Activated naive CD4-positive, alpha-beta T cell treated with Interleukin-2 at 50 U/mL for 16 hours (primary cell): ENCODE measurements around the gene RBM47.
"Not testable (repeated sequence)": the region's sequence is repeated elsewhere in the genome, so short reads cannot be mapped to it uniquely, and the experiment has no call there.

Experiments used
- DNase-seq: peaks from one replicate; pipeline ENCODE4 v3.0.0-alpha.2; 2020

RBM47 gene

DNA sequence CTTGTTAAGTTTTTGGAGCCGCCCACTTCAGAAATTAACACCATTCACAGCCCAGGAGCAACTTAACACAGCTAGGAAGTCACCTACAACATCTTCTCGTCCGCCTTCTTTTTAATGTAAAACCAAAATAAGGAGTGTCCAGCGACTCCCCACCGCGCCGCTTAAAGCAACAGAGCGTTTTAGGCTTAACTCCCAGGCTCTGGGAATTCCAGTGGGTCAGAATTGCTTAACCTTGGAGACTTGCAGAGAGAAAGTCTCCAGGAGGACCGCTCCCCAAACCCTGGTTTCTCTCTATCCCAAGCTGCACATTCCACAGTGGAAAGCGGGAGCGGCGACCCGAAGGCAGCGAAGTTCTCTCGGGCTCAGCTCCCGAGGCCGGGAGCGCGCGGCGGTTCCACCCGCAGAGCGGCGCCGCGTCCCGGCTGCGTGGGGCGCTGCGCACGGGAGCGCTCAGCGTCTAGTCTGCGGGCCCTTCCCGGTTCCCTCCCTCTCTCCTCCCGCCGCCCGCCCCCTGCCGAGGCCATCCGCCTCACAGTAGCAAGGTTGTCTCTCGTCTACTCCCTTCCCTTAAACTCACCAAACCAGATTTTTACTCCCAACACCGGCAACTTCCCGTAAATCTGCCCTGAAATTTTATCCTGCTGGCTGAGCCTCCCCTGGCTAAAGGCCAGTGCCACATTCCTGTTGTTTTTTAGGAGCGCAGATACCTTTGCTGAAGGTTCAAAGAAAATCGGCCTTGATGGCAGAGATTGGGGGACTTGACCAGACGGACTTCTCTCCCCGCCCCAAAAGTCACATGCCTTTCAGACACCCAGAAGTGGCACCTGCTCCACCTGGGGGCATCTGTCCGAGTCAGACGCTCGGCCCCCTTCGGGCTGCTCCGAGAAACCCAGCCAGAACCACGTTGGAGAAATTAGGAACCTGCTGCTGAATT lies at the start of gene RBM47:
Gene RBM47, minus strand, starts transcription at position 464 of the 934 bp plus-strand sequence. CDS start 190,971 bp downstream, outside the sequence.
- DNase-seq: peak; percentile 5

DNA sequence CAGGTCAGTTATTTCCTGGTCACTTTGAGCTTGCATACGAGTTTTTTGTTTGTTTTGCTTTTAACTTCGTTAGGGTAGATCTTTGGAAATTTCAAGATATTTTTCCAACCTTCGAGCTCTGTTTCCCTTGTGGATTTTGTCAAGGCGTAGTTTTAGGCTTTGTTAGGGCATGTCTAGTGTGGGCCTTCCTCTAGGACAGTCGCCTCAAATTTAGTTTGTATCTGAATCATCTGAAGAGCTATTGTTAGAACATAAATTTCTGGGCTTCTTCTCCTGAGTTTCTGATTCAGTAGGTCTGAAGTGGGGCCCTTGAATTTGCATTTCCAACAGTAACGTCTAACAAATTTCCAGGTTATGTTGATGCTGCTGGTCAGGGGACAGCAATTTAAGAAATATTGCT lies 48.8 kb upstream of the RBM47 start:
- DNase-seq: no peak

DNA sequence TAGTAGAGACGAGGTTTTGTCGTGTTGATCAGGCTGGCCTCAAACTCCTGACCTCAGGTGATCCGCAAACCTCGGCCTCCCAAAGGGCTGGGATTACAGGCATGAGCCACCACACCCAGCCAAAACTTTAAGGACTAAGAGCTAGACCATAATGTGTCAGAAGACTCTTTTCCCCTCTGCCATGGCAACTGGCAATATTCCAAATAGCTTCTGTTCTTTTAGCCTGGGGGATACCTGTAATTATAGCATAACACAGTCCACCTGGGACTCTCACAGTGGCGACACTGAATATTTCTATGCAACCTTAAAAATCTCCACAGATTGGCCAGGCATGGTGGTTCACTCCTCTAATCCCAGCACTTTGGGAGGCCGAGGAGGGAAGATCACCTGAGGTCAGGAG lies 45.5 kb upstream of the RBM47 start:
- no peak for DNase-seq

DNA sequence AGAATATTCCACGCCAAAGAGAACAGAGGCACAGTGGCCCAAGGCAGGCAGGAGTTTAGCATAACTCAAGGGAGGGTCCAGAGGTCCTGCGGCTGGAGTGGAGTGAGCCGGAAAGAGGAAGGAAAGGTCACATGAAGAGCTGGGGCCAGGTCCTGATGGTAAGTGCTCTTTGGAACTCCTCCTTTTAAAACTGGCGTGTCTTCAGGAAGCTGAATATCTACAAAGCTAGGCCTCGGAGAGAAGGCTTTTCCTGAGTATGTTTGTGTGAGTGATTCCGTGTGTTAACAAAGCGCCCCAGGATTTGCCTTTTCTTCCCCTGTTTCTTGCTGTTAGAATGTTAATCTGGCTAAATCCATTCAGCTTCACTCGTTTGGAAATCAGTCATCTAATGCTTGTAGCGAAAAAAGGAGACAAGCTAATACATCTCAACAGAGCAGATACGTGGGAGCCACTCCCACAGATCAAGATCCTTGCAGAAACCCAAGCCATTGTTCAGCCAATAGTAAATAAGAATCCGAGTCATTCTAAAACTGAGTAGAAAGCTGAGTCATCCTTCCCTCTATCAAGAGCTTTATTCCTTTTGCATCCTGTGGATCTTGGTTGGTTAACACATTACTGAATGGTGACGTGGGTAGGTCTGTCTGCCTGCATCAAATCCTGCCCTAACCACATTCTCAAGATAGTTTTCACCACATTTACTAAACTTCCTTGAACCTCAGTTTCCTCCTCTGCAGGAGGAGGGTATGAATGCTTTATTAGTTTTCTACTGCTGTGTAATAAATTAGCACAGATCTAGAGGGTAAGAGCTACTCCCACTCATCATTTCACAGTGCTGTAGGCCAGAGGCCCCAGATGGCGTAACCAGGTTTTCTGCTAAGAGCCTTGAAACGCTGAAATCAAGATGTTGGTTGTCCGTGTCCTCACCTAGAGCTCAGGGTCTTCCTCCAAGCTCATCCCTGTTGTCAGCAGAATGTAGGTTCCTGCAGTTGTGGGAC lies 43.2 kb upstream of the RBM47 start:
- peak; percentile 69 for DNase-seq

DNA sequence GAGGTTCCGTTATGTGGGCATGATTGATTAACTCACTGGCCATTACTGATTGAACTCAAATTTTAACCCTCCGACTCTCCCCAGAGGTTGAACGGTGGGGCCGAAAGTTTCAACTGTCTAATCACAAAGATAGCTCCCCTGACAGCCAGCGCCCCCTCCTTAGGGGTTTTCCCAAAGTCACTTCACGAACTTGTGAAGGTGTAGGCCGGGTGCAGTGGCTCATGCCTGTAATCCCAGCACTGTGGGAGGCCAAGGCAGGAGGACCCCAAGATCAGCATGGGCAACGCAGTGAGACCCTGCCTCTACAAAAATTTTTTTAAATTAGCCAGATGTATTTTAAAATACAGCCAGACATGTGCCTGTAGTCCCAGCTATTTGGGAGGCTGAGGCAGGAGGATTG lies 39.8 kb upstream of the RBM47 start:
- peak; percentile 27 for DNase-seq

DNA sequence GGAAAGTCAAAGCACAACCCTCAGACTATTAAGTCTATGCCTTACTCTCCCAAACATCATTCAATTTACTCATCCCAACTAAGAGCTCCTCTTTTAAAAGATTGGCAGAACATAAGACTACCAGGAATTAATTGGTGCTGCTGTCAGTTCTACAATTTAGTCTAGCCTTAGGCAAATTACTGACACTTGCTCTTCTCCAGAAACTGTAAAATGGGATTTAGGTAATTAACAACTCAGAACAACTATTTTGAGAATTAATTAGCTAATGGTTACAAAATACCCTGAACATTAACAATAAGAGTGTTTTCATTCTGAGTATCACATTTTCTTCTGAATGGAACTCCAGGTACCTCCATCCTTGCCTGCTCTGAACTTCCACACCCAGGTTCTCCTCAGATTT lies 36.2 kb upstream of the RBM47 start:
- DNase-seq: no peak

DNA sequence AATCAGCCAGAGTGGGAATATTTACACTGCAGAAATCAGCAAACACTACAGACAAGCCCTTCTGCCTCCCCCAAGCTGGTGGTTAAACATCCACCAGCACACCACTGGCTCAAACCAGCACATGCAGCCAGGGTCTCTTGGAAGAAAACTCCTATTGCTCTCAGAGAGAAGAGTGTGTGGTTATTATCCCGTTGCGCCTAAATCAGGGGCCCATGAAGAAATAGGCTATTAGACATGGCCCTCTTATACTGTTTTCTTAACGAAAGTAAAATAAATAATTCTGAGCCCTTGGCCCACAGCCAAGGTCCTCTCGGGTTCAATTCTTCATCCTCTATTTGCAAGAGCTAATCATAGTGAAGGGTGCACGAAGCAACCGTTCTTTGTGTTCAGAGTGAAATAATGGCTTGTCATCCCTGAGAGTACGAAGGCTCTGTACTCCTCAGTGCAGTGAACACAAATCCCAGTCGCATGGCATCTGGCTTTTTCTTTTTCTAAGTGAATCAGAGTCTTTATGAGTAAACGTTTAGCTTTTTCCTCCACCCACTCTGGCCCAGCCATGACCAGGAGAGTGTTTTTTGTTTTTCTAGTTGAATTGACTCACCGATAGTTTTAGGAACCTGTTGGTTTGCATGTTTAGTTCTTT lies 33.4 kb upstream of the RBM47 start:
- peak; percentile 57 for DNase-seq

DNA sequence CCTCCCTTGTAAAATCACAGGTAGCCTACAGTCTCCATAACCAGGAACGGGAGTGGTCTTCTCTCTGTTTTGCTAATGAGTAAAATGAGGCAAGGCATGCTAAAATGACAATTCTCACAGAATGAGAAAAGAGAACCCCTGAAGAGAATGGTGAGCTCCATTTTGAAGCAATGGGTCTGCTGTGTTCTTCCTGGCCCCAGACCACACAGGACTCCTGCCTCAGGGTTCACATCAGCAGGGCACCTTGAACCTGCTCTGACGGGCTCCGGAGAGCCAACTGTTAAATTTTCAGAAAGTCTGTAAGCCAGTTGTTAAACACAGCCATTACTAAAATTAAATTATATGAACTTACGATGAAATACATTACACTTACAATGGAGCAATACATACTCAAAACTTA lies 32.1 kb upstream of the RBM47 start:
- no peak for DNase-seq

DNA sequence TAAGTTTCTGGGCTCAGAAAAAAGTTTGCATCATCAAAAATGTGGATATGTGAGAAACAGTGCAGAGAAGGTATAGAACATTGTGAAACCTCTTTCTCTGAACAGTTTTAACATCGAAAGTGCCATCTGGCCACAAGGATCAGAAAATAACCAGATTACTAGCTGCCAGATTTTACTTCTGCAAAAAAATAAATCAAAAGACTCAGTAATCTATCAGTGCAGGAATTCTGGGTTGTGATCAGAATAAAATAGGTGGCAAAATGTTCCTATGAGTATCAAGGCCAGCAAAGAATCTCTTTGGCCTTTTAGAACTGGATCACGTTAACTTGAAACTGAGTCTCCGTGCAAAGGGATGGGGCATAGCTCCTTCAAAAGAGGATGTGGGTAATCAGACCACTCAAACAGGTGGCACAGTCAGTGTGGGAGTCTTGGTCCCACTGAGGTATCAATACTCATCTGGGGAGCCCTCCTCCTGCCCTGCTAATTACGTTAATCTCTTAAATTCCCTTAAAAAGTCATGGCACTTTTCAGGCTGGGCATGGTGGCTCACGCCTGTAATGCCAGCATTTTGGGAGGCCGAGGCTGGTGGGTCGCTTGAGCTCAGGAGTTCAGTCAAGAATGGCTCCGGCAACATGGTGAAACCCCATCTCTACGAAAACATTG lies 26.7 kb upstream of the RBM47 start:
- no peak for DNase-seq

DNA sequence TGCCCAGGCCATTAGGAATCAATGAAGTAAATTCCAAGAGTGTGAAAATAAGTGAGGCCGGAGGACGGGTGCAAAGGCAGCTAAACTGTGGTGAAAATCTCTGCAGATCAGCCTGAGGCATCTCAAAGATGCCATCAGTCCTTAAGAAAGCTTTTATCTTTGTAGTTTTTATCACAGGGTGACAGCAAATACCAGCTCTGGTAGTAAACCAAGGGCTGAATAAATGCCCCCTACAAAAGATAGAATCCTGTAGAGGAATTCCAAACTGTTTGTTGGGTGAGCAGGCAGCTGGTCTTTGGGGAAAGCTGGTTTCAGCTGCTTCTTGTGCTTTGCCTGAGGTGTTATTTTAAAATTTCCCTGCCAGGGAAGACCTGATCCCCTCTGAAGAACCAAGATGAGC lies 21.6 kb upstream of the RBM47 start:
- no peak for DNase-seq

DNA sequence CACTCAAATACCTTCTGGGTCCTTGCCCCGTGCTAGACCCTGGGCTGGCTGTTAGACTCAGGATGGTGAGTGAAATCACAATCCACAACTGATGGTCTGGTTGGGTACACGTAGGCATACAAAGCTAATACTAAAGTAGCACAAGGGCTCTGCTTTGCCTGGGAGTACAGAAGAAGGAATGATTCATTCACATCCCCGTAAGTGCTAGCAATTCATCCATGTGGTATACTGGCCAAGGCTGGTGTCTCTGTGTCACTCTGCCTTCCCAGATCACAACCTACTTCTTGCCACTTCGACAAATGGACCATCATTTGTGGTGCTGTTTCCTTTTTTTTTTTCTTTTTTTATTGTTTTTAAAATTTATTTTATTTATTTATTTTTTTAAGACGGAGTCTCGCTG lies 19.7 kb upstream of the RBM47 start:
- no peak for DNase-seq

DNA sequence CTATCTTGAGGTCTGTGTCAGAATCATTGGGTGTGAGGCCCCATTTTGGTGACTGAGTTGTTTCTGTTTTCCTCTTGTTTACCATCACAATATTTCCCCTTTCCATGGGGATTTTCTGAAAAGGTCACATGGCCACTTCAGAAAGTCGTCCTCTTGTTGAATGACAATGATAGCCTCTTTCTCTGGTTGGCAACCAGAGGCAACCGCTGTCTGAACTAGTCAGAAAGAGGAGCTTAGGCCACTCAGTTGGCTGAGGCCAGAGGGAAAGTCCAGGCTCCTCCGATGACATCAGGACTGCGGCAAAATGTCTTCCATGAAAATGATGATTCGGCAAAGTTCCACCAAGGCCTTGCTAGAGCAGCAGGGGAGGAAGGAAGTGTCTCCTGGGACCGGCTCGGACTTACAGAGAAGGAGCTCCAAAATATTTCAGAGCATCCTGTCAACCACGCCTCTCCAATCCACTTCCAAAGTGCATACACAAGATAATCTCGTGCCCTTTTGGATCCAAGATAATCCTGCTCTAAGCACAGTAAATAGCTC lies 19.1 kb upstream of the RBM47 start:
- no peak for DNase-seq

DNA sequence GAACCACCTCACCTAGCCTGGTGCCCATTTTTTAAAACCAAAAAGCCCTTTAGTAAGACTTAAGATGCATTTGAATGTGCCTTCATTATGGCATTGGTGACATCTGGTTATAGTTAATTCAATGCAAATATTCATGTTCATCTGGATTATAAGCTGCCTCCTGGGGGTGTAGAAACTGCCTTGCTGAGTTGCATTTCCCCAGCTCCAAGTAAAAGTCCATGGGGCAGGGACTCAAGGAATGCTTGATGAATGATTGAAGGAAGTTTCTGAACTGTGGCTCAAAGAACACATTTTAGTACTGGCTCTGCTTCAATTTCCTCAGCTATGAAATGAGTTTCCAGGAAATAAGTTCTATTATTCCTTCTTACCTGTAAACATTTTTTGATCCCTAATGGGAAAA lies 18.5 kb upstream of the RBM47 start:
- no peak for DNase-seq

DNA sequence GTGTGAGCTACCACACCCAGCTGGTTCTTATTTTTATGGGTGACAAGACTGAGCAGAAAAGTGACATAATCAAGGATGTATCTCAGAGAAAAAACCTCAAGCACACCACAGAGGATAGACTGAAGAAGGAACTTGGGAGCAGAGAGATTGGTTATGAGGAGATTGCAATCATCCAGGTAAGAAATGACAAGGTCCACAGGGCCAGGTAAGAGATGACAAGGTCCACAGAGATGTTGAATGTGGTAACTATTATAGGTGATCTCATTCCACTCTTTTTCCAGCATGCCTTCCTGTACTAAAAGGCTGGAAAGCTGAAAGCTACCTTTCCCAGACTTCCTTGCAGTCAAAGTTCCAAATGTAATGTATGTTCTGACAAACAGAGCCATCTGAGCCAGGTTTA lies 15.9 kb upstream of the RBM47 start:
- no peak for DNase-seq

DNA sequence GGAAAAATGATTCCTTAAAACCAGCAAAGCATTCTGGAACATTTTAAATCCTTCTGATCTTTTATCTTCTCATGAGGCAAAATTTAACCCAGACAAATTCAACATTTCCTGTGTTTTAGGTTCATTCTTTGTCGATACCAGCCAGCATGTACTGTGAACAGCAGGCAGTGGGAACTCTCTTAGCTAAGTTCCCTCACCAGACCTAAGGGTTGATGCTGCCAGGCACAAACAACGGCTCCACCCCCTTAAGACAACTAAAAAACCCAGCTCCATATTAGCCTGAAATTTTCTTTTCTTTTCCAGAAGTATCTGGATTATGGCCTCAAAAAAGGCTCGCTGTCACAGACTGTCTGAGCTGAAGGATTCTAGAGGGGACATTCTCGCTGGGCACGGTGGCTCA lies 2.4 kb upstream of the RBM47 start:
- DNase-seq: no peak

DNA sequence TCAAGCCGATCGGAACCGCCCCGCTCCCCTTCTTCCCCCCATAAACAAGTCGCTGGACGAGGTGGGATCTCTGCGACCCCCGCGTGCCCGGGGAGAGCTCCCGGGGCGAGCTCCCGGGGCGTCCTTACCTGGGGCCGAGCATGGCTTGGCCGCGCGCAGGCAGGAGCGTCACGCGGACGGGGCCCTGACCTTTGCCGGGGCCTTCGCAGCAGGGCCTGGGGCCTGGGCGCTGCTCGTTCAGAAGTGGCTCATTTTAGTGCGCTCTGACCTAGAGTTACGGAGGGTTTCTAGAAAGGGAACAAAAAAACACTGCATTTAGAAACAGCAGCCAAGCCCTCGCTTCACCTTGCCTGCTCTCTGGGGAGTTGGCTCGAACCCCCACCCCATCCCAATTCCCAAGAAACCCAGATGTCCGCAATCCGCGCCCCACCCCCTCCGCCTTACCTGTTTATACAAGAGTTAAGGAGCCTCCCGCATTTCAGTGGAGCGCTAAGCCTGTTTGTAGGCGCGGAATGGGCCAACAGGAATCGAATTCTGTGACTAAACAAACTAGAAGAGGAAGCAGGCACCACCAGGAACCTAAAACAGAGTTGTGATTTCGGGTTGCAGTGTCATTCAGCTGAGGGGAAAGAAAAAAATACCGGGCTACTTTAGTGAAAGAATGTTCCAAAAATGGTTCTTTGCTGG lies 814 bp upstream of the RBM47 start:
- DNase-seq: no peak

DNA sequence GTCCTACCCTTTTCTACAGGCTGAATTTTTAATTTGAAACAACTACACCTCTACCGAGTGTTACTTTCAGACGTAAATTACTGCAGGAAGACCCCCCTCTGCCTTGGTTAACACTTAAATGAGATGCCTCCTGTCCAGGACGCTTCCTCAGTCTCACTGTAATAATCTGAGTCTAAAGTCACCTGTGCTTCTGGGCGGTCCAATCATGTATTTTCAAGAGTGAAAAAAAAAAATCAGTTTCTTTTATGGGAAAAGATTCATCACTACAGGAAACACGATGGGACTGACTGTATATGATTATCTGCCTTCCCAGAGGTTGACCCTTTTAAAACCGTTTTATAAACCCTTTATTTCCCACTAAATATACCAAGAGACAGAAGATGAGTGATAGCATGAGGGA lies 776 bp downstream of the RBM47 start:
- DNase-seq: no peak

DNA sequence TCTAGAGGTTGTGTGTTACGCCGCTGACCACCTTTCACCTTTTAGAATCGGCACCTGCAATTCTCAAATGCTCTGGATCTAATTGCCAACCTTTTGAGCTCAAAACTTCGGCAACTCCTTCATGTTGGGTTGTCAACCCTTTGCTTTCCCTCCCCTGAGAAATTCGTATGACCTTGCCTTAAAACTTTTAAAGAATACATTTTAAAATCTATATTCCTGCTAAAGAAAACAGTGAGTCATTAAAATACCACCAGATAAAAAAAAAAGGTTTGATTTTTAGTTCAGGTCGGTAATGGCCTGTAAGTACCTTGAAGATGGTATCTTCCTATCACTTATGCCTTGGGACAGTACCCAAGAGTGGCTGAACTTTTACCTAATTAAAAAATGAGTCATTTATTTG lies 1.3 kb downstream of the RBM47 start:
- not testable (repeated sequence) for DNase-seq

DNA sequence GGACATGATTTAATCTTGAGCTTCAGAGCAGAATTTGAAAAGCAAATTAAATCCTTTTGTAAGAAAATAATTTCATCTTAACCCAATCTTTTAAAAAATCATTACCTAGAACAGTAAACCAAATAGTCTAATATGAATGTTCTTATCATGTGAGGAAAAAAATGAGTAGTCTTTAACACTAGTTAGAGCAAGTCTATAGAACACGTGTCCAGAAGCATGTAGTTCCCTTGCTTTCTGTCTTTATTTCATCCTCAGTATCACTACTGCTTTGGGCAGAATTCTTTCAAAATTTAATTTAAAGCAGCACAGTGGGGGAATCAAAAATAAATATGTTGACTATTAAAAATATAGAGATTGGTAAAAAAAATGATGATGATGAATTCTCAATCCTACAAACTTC lies 2.1 kb downstream of the RBM47 start:
- no peak for DNase-seq

DNA sequence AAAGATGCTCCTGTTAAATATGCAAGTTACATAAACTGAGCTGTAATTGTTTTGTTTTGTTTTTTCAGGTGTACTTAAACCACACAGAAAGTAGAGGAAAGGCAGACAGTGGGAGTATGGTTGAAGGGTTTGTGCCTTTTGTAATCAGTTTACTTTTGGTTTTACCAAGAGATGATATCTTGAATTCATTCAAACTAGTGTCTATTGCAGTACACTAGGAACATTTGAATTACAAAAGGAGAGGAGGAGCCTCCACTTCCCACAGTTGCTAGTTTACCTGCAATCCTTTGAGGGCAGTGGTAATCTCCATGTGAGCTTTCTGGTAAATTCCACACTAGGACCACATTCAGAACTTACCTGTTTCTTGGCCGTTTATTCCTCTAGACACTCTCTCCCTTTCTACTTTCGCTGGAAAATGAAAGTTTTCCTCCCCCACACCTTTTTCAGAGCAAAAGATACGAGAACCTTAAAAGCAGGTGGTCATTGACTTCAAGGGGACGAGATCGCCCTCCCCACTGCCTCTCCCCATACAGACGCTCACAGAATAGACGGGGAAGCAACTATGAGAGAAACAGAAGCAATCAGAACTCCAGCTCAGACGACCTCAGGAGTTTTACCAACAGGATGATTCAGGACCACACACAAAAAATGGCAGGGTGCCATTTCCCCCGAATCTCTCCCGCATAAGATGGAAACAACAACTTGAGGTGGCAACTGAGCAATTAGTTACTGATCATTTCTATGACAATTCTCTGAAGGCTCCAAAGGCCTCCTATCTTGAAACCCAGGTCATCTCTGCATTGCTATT lies 3.3 kb downstream of the RBM47 start:
- no peak for DNase-seq

DNA sequence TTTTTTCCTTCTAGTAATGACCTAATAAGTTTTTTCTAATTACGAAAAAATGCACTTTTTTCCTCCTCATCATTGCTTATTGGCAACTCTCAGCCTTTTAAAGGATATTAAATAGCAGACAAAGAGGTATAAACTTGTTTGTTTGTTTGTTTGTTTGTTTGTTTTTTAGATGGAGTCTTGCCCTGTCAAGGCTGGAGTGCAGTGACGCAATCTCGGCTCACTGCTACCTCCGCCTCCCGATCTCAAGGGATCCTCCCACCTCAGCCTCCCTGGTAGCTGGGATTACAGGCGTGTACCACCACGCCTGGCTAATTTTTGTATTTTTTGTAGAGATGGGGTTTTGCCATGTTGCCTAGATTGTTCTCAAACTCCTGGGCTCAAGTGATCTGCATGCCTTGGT lies 6.0 kb downstream of the RBM47 start:
- DNase-seq: no peak
